ENCODE results near the gene LETM1. TPM values are rescaled to one million over a fixed set of nuclear protein-coding genes. Genes with fewer than 3 reads are reported as not detected.

The LETM1 gene
- total RNA-seq, 4 donors from 2014 or later = 23.2 to 40.3 (median 33.6) TPM

DNA sequence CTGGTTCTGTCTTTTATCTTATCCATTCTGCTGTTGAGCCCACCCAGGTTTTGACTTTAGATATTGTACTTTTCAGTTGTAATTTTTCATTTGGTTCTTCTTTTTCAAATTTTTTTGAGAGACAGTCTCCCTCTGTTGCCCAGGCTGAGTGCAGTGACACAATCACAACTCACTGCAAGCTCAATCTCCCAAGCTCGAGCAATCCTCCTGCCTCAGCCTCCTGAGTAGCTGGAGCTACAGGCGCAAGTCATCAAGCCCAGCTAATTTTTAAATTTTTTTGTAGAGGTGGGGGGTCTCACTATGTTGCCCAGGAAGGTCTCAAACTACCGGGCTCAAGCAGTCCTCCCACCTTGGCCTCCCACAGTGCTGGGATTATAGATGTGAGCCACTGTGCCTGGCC, 25.7 kb downstream of the LETM1 start:
- no peaks in the 10 kb centered on the region for H3K4me1 ChIP-seq
- H3K4me3 ChIP-seq = no peak overlapping the region
- DNase-seq (no peak), ATAC-seq (no peak)
- in situ Hi-C loops (cut with MboI; ENCODE audit: low sequenced_read_pairs in 4 of 4) = no loop called here
- H3K27ac ChIP-seq = no peak overlapping the region
- intact Hi-C loops (cut with DNase I; ENCODE audit: low total_unique reads) = no loop called here
- H3K9me3 ChIP-seq = no peaks in the 10 kb centered on the region
- H3K27me3 ChIP-seq = no peaks in the 10 kb centered on the region
- TF ChIP-seq CTCF (IDR thresholded peaks at IDR 0.05 in 4 of 5, conservative IDR thresholded peaks at IDR 0.05 in 1 of 5) = no peak
- peaks cover 0 to 55% of the 10 kb centered on the region in 2 donors for H3K36me3 ChIP-seq

DNA sequence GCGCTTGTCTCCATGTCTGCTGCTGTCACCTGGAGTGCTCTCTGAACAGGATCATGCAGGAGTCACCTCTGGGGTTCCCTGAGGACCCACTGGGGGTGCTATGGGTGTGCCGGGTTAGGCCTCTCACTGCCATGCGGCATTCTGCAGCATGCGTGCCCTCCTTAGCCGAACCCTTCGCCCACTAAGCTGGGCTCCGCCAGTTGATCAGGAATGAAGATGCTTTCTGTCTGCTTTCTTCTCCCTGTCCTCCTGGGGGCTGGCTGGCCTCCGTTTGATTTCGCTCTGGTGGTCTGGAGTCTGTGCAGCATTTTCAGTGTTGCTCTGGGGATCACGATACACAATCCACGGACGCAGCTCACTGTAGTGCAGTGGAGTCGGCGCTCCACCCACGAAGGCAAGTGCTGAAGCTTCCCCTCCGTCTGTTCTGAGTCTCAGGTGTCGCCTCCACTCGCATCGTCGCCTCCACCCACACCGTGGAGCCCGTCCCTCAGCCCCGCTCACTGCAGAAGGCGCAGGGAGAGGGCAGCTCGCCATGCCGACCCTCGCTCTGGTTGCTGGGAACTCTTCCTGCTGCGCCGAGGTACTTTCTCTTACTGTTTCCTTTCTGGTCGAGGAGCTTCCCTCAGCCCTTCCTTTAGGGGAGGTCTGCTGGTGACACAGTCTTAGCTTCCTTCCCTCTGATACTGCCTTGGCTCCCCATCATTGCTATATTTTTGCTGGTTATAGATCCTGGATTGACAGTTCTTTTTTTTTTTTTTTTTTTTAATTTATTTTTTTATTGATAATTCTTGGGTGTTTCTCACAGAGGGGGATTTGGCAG, 29.2 kb downstream of the LETM1 start:
- intact Hi-C loops (cut with DNase I; ENCODE audit: low total_unique reads) = no loop called here
- DNase-seq = no peak
- Histone ChIP-seq H3K27ac (no peak overlapping the region), H3K4me1 (no peaks in the 10 kb centered on the region), H3K9me3 (no peaks in the 10 kb centered on the region), H3K27me3 (no peaks in the 10 kb centered on the region), H3K4me3 (no peak overlapping the region), H3K36me3 (peaks cover 0 to 57% of the 10 kb centered on the region in 2 donors)
- in situ Hi-C loops (cut with MboI; ENCODE audit: low sequenced_read_pairs in 4 of 4) = no loop called here
- ATAC-seq = no peak
- TF ChIP-seq POLR2A (IDR thresholded peaks at IDR 0.05) (no peak), CTCF (IDR thresholded peaks at IDR 0.05 in 4 of 5, conservative IDR thresholded peaks at IDR 0.05 in 1 of 5) (no peak)

GRCh38 chr4:1825326-1825725, 30.6 kb downstream of the LETM1 start:
- intact Hi-C loops (cut with DNase I; ENCODE audit: low total_unique reads) = no loop called here
- in situ Hi-C loops (cut with MboI; ENCODE audit: low sequenced_read_pairs in 4 of 4) = no loop called here
- H3K4me3 ChIP-seq = no peak overlapping the region
- TF ChIP-seq POLR2A (IDR thresholded peaks at IDR 0.05) (no peak), CTCF (IDR thresholded peaks at IDR 0.05 in 4 of 5, conservative IDR thresholded peaks at IDR 0.05 in 1 of 5) (no peak)
- H3K9me3 ChIP-seq = no peaks in the 10 kb centered on the region
- peaks cover 0 to 51% of the 10 kb centered on the region in 2 donors for H3K36me3 ChIP-seq
- H3K27ac ChIP-seq = no peak overlapping the region
- H3K27me3 ChIP-seq = no peaks in the 10 kb centered on the region
- ATAC-seq = no peak
- DNase-seq = no peak
- H3K4me1 ChIP-seq = no peaks in the 10 kb centered on the region

- intact Hi-C loops (cut with DNase I; ENCODE audit: low total_unique reads) = no loop called here
- H3K36me3 ChIP-seq = peaks cover 0 to 52% of the 10 kb centered on the region in 2 donors
- no peak for ATAC-seq
These were observed 31.2 kb downstream of the LETM1 start for GRCh38 chr4:1824746-1825145.

More at GRCh38 chr4:1824746-1825145, 31.2 kb downstream of the LETM1 start:
- in situ Hi-C loops (cut with MboI; ENCODE audit: low sequenced_read_pairs in 4 of 4) = no loop called here
- Histone ChIP-seq H3K4me3 (no peak overlapping the region), H3K27ac (no peak overlapping the region), H3K4me1 (peaks cover 3 to 4% of the 10 kb centered on the region in 2 donors), H3K27me3 (no peaks in the 10 kb centered on the region), H3K9me3 (no peaks in the 10 kb centered on the region)
- no peak for DNase-seq
- TF ChIP-seq CTCF (IDR thresholded peaks at IDR 0.05 in 4 of 5, conservative IDR thresholded peaks at IDR 0.05 in 1 of 5) (no peak), POLR2A (IDR thresholded peaks at IDR 0.05) (no peak)

Measured in gastrocnemius medialis (tissue), 4 donors.